Cardiac muscle cell (in vitro differentiated cells and primary cell): ENCODE measurements around the gene CERS6. TPM values are rescaled to one million over a fixed set of nuclear protein-coding genes. Genes with fewer than 3 reads are reported as not detected.
"Not testable (repeated sequence)": the region's sequence is repeated elsewhere in the genome, so short reads cannot be mapped to it uniquely, and the experiment has no call there.

Experiments
- DNase-seq, 2 donors: peaks; one replicate each; pipeline versions ENCODE4 v3.0.0 to v3.0.0-alpha.2; 2010 to 2017; ENCODE audit warnings: low read depth in 1 of 2, low spot score in 1 of 2
- H3K27ac ChIP-seq: fragments of 200-600 bp; sonication (generic); 2 replicates; pipeline ENCODE4 v1.5.1; 2016
- H3K27me3 ChIP-seq: fragments of 200-600 bp; sonication (generic); 2 replicates; pipeline ENCODE4 v1.6.0; 2016; ENCODE audit warnings: control low read depth
- H3K36me3 ChIP-seq: fragments of 200-600 bp; sonication (generic); 2 replicates; pipeline ENCODE4 v1.5.1; 2016; ENCODE audit warnings: control low read depth
- H3K4me1 ChIP-seq: fragments of 200-600 bp; sonication (generic); 2 replicates; pipeline ENCODE4 v1.8.1; 2017; ENCODE audit warnings: low read depth, mild to moderate bottlenecking, mixed run types
- H3K4me3 ChIP-seq: fragments of 200-600 bp; sonication (generic); 2 replicates; pipeline ENCODE4 v1.5.1; 2016; ENCODE audit warnings: mild to moderate bottlenecking
- H3K9me3 ChIP-seq: fragments of 200-600 bp; sonication (generic); 2 replicates; pipeline ENCODE4 v1.5.1; 2017; ENCODE audit warnings: low read depth, mild to moderate bottlenecking, control low read depth
- polyA plus RNA-seq: library from polyadenylated mRNA; unstranded; fragments of >200 nt; fragmentation: Nextera tagmentation; extraction: Ambion mirVana; gene quantifications from 2 replicates; pipeline ENCODE4 v1.2.1, GENCODE V29; 2016
- total RNA-seq: library from RNA; depleted of rRNA; stranded (reverse); fragments of >200 nt; gene quantifications from 2 replicates; pipeline ENCODE4 v1.2.3, GENCODE V29; 2016
- TF ChIP-seq, protein P1 (sequence below): IDR thresholded peaks from 2 replicates; pipeline ENCODE4 v1.5.1; 2012; ENCODE audit warnings: low read depth, mild to moderate bottlenecking, low read length

Gene CERS6
- total and polyA plus RNA-seq, 2 experiments from 2014 or later = 17.1 to 26.6 TPM

GRCh38 chr2:168784993-168785392, 328.9 kb downstream of the CERS6 start:
- TF ChIP-seq, protein P1, sequence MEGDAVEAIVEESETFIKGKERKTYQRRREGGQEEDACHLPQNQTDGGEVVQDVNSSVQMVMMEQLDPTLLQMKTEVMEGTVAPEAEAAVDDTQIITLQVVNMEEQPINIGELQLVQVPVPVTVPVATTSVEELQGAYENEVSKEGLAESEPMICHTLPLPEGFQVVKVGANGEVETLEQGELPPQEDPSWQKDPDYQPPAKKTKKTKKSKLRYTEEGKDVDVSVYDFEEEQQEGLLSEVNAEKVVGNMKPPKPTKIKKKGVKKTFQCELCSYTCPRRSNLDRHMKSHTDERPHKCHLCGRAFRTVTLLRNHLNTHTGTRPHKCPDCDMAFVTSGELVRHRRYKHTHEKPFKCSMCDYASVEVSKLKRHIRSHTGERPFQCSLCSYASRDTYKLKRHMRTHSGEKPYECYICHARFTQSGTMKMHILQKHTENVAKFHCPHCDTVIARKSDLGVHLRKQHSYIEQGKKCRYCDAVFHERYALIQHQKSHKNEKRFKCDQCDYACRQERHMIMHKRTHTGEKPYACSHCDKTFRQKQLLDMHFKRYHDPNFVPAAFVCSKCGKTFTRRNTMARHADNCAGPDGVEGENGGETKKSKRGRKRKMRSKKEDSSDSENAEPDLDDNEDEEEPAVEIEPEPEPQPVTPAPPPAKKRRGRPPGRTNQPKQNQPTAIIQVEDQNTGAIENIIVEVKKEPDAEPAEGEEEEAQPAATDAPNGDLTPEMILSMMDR = no peak
- no peaks in the 10 kb centered on the region for H3K9me3 ChIP-seq
- H3K4me1 ChIP-seq = no peaks in the 10 kb centered on the region
- H3K27ac ChIP-seq = no peak overlapping the region
- no peaks in the 10 kb centered on the region for H3K27me3 ChIP-seq
- H3K4me3 ChIP-seq = no peak overlapping the region
- H3K36me3 ChIP-seq = no peaks in the 10 kb centered on the region
- DNase-seq = no peak

DNA sequence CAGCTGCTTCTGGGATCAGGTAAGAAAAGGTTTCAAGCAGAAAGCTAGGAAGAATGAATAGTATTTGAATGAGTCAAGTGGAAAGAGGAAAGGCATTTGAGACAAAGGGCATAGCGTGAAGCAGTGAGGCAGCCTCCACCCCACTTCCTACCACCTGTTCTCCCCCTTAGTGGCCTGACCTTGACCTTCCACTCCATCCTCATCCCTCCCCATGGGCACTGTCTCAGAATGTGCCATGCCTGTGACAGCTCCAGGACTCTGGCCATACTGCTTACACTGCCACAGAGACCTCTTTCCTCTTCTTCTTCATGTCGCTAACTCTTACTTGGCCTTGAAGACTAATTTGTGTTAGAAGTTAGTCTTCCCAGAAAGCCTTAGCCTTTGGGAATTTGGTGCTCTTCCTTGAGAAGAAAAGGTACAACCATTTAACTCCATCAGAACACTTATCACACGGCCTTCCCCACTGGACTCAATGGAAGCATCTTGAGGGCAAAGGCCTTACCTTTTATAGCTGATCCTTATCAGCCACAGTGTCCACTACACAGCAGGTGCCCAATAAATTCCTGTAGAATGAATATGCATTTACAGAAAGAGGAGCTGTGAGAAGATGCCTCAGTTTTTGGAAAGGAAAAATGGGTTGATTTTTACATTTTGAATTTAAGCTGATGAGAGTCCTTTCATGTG, 331.2 kb downstream of the CERS6 start:
- no peaks in the 10 kb centered on the region for H3K4me1 ChIP-seq
- DNase-seq = no peak
- no peaks in the 10 kb centered on the region for H3K27me3 ChIP-seq
- no peaks in the 10 kb centered on the region for H3K36me3 ChIP-seq
- H3K9me3 ChIP-seq = no peaks in the 10 kb centered on the region
- no peak overlapping the region for H3K4me3 ChIP-seq
- TF ChIP-seq, protein P1 = no peak
- no peak overlapping the region for H3K27ac ChIP-seq

DNA sequence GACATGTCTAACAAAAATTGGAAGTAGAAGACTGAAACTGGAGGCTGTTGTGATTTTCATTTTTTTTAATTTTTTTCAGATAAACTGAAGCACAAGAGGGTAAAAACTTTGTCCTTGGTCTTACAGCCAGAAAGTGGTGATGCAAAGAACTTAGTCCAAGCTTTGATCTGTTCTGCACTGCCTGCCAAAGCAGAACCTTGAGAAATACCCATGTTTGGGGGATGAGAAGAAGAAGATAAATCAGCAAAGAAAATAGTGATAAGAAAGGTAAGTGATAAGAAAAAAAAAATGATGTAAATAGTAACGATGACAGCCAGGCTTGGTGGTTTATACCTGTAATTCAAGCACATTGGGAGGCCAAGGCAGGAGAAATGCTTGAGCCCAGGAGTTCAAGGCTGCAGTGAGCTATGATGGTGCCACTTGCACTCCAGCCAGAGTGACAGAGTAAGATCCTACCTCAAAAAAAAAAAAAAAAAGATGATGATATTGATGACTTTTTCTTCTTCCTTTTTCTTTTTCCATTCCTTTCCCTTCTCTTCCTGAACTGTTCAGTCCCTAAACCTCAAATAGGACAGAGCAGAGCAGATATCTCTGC, 331.8 kb downstream of the CERS6 start:
- Histone ChIP-seq H3K27ac (no peak overlapping the region), H3K36me3 (no peaks in the 10 kb centered on the region), H3K27me3 (no peaks in the 10 kb centered on the region), H3K4me1 (no peaks in the 10 kb centered on the region), H3K9me3 (no peaks in the 10 kb centered on the region), H3K4me3 (no peak overlapping the region)
- DNase-seq = no peak
- TF ChIP-seq, protein P1 = no peak

DNA sequence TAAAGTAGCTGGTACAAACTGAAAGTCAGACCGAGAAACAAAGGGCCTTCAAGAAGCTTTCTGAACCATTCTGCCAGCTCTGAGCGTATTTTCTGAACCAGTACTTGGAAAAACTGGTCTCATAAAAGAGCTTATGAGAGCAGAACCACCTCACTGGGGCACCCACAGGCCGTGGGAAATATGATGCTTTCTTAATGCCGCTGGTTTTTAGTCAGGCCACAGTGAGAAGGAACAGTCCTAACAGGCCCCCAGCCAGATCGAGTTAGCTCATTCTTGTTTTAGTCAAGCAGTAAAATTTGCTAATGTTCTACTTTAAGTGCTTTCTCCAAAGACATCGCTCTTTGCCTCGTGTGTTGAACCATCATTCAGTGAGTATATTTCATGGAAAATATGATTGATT, 333.7 kb downstream of the CERS6 start:
- DNase-seq = no peak
- Histone ChIP-seq H3K4me3 (no peak overlapping the region), H3K9me3 (no peaks in the 10 kb centered on the region), H3K27ac (no peak overlapping the region), H3K27me3 (no peaks in the 10 kb centered on the region), H3K36me3 (no peaks in the 10 kb centered on the region), H3K4me1 (no peaks in the 10 kb centered on the region)
- TF ChIP-seq, protein P1 = no peak

DNA sequence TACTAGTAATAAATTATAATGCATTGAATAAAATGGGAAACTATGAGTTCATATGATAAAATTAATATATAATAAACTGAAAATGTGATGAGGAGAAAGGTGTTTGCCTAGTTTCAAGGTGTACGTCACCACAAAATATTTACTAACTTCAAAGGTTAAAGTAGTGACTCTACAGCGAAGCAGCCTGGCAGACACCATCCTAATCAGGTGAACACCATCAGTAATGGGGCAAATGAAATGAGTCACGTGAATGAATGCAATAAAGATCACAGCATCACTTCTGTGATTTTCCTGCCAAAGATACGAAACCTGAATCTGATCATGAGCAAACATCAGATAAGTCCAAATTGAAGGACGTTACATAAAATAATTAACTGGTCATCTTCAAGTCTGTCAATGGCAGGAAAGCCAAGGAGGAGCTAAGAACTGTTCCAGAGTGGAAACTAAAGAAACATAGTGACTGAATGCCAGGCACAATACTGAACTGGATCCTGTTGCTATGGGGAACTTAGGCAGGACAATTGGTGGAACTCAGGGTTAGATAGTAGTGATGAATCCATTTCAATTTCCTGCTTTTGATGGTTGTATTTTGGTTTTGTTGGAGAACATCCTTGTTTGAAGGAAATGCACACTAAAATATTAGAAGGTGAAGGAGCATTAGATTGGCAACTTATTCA, 334.3 kb downstream of the CERS6 start:
- Histone ChIP-seq H3K4me3 (no peak overlapping the region), H3K4me1 (no peaks in the 10 kb centered on the region), H3K36me3 (no peaks in the 10 kb centered on the region), H3K27ac (no peak overlapping the region), H3K9me3 (no peaks in the 10 kb centered on the region), H3K27me3 (no peaks in the 10 kb centered on the region)
- TF ChIP-seq, protein P1 = no peak
- DNase-seq = no peak

DNA sequence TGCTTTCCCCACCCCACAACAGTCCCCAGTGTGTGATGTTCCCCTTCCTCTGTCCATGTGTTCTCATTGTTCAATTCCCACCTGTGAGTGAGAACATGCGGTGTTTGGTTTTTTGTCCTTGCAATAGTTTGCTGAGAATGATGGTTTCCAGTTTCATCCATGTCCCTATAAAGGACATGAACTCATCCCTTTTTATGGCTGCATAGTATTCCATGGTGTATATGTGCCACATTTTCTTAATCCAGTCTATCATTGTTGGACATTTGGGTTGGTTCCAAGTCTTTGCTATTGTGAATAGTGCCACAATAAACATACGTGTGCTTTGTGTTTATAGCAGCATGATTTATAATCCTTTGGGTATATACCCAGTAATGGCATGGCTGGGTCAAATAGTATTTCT, 335.1 kb downstream of the CERS6 start:
- not testable (repeated sequence) for H3K9me3 ChIP-seq, H3K27me3 ChIP-seq, H3K36me3 ChIP-seq, DNase-seq, H3K4me3 ChIP-seq, H3K4me1 ChIP-seq, H3K27ac ChIP-seq
